Measurements from ENCODE around the gene PTCHD1. TPM values are rescaled to one million over a fixed set of nuclear protein-coding genes. Genes with fewer than 3 reads are reported as not detected.

Gene PTCHD1
- total and polyA plus RNA-seq, 12 donors: under 0.01 to 0.28 (median 0.03) TPM; not detected in 2

GRCh38 chrX:23380581-23380980 is 45.9 kb downstream of the PTCHD1 start:
- intact Hi-C loops (cut with DNase I): no loop called here
- Histone ChIP-seq H3K27me3 (peaks cover 0 to 38% (median 0%) of the 10 kb centered on the region in 7 donors), H3K4me1 (peaks cover 0 to 3% (median 0%) of the 10 kb centered on the region in 9 donors), H3K36me3 (no peaks in the 10 kb centered on the region), H3K4me3 (no peak overlapping the region), H3K9me3 (no peaks in the 10 kb centered on the region), H3K27ac (no peak overlapping the region)
- 50 to 55% methylated on average over 2 of the region's 2 CpGs for WGBS, 2 donors
- TF ChIP-seq CTCF (IDR thresholded peaks at IDR 0.05): no peak
- ATAC-seq: no peak
- DNase-seq: no peak

- intact Hi-C loops (cut with DNase I): no loop called here
- H3K27me3 ChIP-seq: peaks cover 0 to 37% (median 0%) of the 10 kb centered on the region in 7 donors
- no peak for ATAC-seq
- no peaks in the 10 kb centered on the region for H3K36me3 ChIP-seq
- no peak for DNase-seq
- no peak overlapping the region for H3K4me3 ChIP-seq
- TF ChIP-seq CTCF (IDR thresholded peaks at IDR 0.05): no peak
- 80 to 86% methylated on average over 19 of the region's 19 CpGs for WGBS, 2 donors
- no peaks in the 10 kb centered on the region for H3K9me3 ChIP-seq
- no peak overlapping the region for H3K27ac ChIP-seq
- H3K4me1 ChIP-seq: peaks cover 0 to 3% (median 0%) of the 10 kb centered on the region in 9 donors
Measured at GRCh38 chrX:23381099-23382087, 46.7 kb downstream of the PTCHD1 start.

GRCh38 chrX:23382572-23382971 is 47.9 kb downstream of the PTCHD1 start:
- H3K27me3 ChIP-seq: peaks cover 0 to 36% (median 0%) of the 10 kb centered on the region in 7 donors
- H3K9me3 ChIP-seq: no peaks in the 10 kb centered on the region
- DNase-seq (no peak), ATAC-seq (no peak)
- no peaks in the 10 kb centered on the region for H3K36me3 ChIP-seq
- intact Hi-C loops (cut with DNase I): no loop called here
- no peak overlapping the region for H3K4me3 ChIP-seq
- H3K4me1 ChIP-seq: peaks cover 0 to 3% (median 0%) of the 10 kb centered on the region in 9 donors
- no peak for TF ChIP-seq CTCF (IDR thresholded peaks at IDR 0.05)
- no peak overlapping the region for H3K27ac ChIP-seq
- 95 to 96% methylated on average over 5 of the region's 5 CpGs for WGBS, 2 donors

GRCh38 chrX:23383411-23383810 is 48.8 kb downstream of the PTCHD1 start:
- TF ChIP-seq CTCF (IDR thresholded peaks at IDR 0.05): no peak
- H3K4me1 ChIP-seq: peaks cover 0 to 3% (median 0%) of the 10 kb centered on the region in 9 donors

More at GRCh38 chrX:23383411-23383810, 48.8 kb downstream of the PTCHD1 start:
- intact Hi-C loops (cut with DNase I): no loop called here
- Histone ChIP-seq H3K36me3 (no peaks in the 10 kb centered on the region), H3K27me3 (peaks cover 0 to 40% (median 0%) of the 10 kb centered on the region in 7 donors), H3K9me3 (no peaks in the 10 kb centered on the region), H3K27ac (no peak overlapping the region), H3K4me3 (no peak overlapping the region)
- ATAC-seq (no peak), DNase-seq (no peak)
- 60 to 68% methylated on average over 2 of the region's 2 CpGs for WGBS, 2 donors

All from heart right ventricle (tissue), 16 donors.